Activated CD4-positive, alpha-beta T cell treated with anti-CD3 and anti-CD28 coated beads for 4 hours (primary cell): ENCODE data around the gene KIF18B.

ENCODE experiments used
- DNase-seq, 2 donors: peaks; one replicate each; pipeline ENCODE4 v3.0.0-alpha.2; 2020

KIF18B gene

DNA sequence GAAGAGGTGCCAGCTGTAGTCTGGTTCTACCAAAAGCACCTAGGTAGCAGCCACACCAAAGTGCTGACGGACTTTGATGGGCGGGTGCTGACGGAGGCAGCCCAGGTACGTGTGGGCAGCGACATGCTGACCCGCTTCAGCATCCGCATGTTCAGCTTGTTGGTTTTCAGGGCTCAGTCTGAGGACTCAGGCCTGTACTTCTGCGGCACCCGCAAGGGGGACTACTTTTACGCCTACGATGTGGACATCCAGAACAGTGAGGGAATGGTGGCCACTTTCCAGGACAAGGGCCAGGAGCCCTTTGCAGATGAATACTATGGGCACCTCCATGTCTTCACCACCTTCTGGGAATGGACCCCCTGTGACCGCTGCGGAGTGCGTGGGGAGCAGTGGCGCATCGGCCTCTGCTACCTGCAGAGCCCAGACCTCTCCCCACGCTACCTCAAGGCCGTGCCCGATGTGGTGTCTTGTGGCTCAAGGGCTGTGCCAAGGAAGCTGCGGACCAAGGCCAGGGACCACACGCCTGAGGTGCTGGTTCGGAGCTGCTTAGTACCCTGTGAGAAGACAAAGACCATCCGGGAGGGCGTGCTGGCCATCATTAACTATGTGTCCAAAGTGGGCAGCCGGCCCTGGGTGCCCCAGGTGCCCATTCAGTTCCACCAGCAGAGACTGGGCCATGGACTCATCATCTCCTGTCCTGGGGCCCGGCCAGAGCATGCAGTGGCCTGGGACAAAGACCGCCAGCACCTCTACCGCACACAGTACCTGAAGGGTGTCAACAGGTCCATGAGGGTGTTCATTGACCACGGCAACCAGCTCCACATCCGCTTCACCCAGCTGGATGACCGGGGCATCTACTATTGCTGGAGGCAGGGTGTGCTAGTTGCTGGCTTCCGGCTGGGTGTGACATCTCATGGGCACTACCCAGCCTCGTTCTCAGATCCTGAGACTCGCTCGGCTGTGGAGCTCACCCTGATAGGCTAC, 43.3 kb downstream of the KIF18B start:
- DNase-seq = no peak

- DNase-seq = no peak
These were observed 44.4 kb downstream of the KIF18B start for GRCh38 chr17:44903012-44903685.

- no peak for DNase-seq
These were observed 45.3 kb downstream of the KIF18B start for GRCh38 chr17:44902135-44902760.

DNA sequence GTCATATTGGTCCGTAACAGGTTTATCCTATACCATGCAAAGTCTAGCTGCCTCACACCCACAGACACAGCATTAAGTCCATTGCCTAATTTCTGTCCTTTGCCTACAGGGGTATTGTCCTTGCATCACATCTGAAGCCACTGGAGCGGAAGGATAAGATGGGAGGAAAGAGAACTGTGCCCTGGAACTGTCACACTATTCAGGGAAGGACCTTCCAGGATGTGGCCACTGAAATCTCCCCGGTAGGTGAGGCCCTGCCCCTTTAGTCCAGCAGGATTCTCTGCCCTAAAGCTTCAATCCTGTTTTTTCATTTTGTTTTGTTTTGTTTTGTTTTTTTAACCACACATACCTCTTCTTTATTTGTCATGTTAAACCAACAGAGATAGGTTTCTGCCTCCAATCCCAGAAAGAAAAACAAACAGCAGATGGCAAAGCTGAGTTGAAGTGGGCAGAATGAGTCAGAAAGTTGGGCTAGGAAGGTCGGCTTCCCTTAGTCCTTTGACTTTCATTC, 46.1 kb downstream of the KIF18B start:
- no peak for DNase-seq

- DNase-seq = no peak
These were observed 46.7 kb downstream of the KIF18B start for GRCh38 chr17:44900894-44901293.

GRCh38 chr17:44899074-44899782, 48.3 kb downstream of the KIF18B start, which contains the start of gene EFTUD2:
Gene EFTUD2, minus strand, starts transcription at chr17:44899445. Its CDS starts 4,924 bp downstream, at chr17:44894521.
- peak; percentile 93 to 94 for DNase-seq

DNA sequence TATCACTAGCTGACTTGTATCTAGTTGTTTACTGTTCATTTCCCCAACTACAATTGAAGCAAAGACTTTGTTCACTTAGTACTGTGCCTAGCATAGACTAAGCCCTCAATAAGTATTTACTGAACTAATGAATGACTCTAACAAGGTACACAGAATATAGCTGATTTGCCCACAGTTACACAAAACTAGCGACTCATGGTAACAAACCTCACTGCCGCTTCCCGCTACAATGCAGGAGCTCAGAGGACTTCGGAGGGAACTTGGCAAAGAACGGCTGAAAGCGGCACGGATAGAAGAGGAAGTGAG, 48.9 kb downstream of the KIF18B start:
- no peak for DNase-seq

- DNase-seq = no peak
These were observed 52.9 kb downstream of the KIF18B start for GRCh38 chr17:44894642-44895041.

- no peak for DNase-seq
These were observed 55.3 kb downstream of the KIF18B start for GRCh38 chr17:44892250-44892649.

DNA sequence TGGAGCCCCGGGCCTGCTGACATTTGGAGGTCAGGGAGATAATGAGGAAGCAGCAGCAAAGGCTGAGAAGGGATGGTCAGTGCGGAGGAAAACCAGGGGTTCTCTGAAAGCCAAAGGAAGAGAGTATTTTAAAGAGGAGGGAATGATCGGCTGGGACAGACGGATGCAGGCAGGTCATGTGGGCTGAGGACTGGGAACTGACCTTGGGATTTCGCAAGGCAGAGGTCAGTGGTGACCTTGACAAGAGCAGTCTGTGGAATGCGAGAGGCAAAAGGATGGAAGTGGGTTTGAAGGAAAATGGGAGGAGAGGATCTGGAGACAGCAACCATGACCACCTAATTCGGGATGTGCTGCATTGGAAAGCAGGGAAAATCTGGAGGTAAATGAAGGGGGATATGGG, 58.6 kb downstream of the KIF18B start:
- DNase-seq = no peak

DNA sequence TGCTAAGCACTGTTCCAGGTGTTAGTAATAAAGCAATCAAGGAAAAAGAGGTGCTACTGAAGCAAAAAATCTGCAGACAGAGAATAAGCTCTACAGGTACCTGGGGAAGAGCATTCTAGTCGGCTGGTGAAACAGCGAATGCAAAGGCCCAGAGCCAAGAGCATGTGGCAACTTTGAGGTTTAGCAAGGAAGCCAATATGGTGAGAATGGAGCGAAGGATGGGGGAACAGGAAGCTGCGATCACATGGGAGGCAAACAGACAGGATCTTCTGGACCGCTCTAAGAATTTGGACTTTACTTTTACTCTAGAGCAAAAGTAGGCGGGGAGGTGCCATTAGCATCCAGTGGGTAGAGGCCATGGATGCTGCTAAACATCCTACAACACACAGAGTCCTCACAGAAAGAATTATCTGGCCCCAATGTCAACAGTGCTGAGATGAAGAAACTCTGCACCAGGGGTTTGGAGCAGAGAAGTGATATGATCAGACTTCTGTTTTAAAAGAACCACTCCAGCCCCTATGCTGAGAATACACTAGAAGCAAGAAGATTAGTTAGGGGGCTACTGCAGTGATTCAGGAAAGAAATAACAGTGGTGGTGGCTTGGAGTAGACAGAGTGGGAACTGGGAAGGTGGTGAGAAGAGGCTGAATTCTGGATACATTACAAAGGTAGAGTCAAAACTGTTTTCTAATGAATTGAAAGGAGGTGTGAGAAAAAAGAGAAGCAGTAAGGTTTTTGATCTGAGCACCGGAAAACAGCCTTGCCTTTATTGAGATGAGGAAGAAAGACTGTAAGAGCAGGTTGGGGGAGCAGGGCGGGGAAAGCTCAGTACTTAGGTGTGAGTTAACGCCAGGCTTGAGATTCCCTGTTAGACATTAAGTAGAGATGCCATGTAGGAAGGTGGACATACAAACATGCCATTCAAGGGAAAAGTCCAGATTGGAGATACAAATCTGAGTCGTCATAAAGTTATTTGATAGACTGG, 59.3 kb downstream of the KIF18B start:
- no peak for DNase-seq

DNA sequence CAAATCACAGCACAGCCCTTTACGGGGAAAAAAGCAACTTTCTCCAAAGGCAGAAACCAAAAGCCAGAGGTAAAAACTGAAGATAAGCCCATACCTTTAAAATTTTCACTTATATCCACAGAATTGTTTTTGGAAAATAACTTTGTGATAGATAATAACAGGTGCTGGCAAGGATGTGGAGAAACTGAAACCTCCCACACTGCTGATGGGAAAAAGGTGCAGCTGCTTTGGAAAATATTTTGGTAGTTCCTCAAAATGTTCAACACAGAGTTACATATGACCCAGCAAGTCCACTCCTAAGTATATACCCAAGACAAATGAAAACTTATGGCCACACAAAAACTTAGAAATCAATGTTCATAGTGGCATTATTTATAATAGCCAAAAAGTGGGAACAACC, 60.6 kb downstream of the KIF18B start:
- no peak for DNase-seq

DNA sequence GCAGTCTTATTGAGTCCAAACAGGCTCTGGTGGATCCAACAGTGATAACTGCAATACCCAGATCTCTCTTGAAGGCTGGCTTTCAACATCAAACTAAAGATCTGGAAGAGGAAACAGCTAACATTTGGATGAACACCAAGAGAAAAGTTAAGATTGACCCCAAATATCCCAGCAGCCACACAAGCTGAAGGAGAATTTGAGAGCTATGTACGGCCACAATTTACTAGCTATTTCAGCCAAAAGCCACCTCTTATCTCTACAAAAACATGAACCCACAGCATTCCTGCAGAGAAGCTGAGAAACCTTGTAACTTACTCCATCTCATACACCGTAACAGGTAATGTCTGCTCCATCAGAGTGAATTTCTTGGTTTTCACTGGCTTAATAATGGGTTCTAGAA, 62.6 kb downstream of the KIF18B start:
- DNase-seq = no peak

DNA sequence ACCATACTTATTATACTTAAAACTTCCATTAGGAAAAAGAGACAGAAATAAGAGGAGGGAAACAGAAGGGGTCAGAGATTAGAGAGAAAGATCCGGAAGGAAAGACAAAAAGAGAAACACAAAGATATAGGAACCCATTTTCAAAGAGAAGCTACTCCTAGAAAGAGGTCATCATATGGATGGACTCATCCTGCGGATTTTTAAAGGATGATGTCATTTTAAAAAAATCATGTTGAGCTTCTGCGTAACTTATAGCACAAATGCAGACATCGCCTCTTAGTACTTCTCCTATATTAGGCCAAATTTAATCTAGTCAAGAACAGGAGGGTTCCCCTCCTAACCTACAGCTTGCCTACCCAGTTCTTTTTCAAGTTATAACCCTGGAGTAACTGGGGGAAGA, 66.4 kb downstream of the KIF18B start:
- no peak for DNase-seq

GRCh38 chr17:44880062-44880461, 67.5 kb downstream of the KIF18B start:
- no peak for DNase-seq

DNA sequence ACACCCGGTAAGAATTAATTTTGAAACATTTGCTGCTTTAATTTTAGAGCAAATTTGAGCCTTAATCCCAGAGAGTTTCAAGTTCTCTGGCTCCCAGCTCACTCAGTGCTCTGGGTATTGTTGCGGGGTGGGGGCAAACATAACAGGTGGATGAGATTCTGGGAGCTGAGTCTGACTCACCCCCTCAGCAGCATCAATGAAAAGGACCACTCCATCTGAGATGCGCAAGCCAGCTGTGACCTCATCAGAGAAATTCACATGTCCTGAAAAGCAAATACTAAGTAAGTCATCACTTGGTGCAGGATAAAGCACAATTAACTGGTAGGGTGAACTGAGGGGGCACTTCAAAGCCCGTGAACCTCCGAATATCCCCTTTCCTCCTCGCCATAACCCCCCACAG, 68.2 kb downstream of the KIF18B start:
- DNase-seq = no peak

GRCh38 chr17:44878627-44879221, 68.8 kb downstream of the KIF18B start:
- peak in 1 of 2 donors; percentile 21 for DNase-seq

DNA sequence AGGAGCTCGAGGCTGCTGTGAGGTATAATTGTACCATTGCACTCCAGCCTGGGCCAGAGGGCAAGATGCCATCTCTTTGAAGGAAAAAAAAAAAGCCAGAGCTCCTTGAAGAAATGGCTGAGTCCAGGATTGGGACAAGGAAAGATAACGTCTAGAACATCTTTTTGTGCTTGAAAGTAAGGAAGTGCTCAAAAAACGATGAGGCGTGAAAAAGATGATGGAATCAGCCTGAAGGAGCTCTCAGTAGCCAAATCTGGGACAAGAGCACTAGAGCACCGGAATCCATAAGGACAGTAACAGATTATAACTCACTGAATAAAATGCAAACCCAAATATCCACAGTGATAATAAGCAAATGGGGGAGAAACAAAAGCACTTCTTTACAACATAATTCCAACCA, 70.5 kb downstream of the KIF18B start:
- DNase-seq = no peak

- no peak for DNase-seq
These were observed 71.8 kb downstream of the KIF18B start for GRCh38 chr17:44875761-44876160.
